ENCODE data around the gene FGD4. TPM values are rescaled to one million over a fixed set of nuclear protein-coding genes. Genes with fewer than 3 reads are reported as not detected.
A peak's percentile ranks its signal among the peaks of the same experiment; 100 is the strongest.
"Not testable (repeated sequence)": the region's sequence is repeated elsewhere in the genome, so short reads cannot be mapped to it uniquely, and the experiment has no call there.

Gene FGD4
- total RNA-seq, 4 donors from 2014 or later = 85.8 to 135 (median 123) TPM

GRCh38 chr12:32505067-32505945 lies 105.9 kb downstream of the FGD4 start:
- Histone ChIP-seq H3K4me1 (peaks cover 0 to 15% (median 0%) of the 10 kb centered on the region in 4 donors), H3K27ac (no peak overlapping the region), H3K4me3 (no peak overlapping the region), H3K27me3 (no peaks in the 10 kb centered on the region), H3K36me3 (no peaks in the 10 kb centered on the region), H3K9me3 (no peaks in the 10 kb centered on the region)
- TF ChIP-seq POLR2A (IDR thresholded peaks at IDR 0.05) = no peak
- no peak for TF ChIP-seq CTCF (IDR thresholded peaks at IDR 0.05)
- no peak for DNase-seq

- peak overlapping the region in 1 of 4 donors; percentile 3 for H3K27ac ChIP-seq
- not testable (repeated sequence) for H3K9me3 ChIP-seq, H3K4me3 ChIP-seq, H3K4me1 ChIP-seq, H3K36me3 ChIP-seq, DNase-seq, H3K27me3 ChIP-seq
These were observed 108.0 kb downstream of the FGD4 start for GRCh38 chr12:32507096-32507941.

GRCh38 chr12:32507942-32508320 lies 108.6 kb downstream of the FGD4 start:
- TF ChIP-seq POLR2A (IDR thresholded peaks at IDR 0.05) (no peak), CTCF (IDR thresholded peaks at IDR 0.05) (no peak)
- Histone ChIP-seq H3K27ac (peak overlapping the region in 1 of 4 donors; percentile 3), H3K9me3 (no peaks in the 10 kb centered on the region), H3K4me1 (no peaks in the 10 kb centered on the region), H3K27me3 (no peaks in the 10 kb centered on the region), H3K36me3 (no peaks in the 10 kb centered on the region), H3K4me3 (no peak overlapping the region)
- no peak for DNase-seq

GRCh38 chr12:32508626-32509025 lies 109.3 kb downstream of the FGD4 start:
- H3K4me1 ChIP-seq = no peaks in the 10 kb centered on the region
- DNase-seq = no peak
- H3K27ac ChIP-seq = no peak overlapping the region
- H3K4me3 ChIP-seq = no peak overlapping the region
- no peak for TF ChIP-seq CTCF (IDR thresholded peaks at IDR 0.05)
- TF ChIP-seq POLR2A (IDR thresholded peaks at IDR 0.05) = no peak
- H3K9me3 ChIP-seq = no peaks in the 10 kb centered on the region
- no peaks in the 10 kb centered on the region for H3K27me3 ChIP-seq
- H3K36me3 ChIP-seq = no peaks in the 10 kb centered on the region

- Histone ChIP-seq H3K9me3 (no peaks in the 10 kb centered on the region), H3K4me1 (no peaks in the 10 kb centered on the region), H3K27ac (no peak overlapping the region), H3K36me3 (no peaks in the 10 kb centered on the region), H3K27me3 (no peaks in the 10 kb centered on the region), H3K4me3 (no peak overlapping the region)
- DNase-seq = no peak
- TF ChIP-seq POLR2A (IDR thresholded peaks at IDR 0.05) (no peak), CTCF (IDR thresholded peaks at IDR 0.05) (no peak)
These were observed 110.2 kb downstream of the FGD4 start for GRCh38 chr12:32509328-32510091.

GRCh38 chr12:32511976-32512375 lies 112.6 kb downstream of the FGD4 start:
- H3K4me1 ChIP-seq, H3K27ac ChIP-seq, DNase-seq, H3K4me3 ChIP-seq, H3K36me3 ChIP-seq, H3K9me3 ChIP-seq, H3K27me3 ChIP-seq: not testable (repeated sequence)
